ENCODE measurements around the gene EZR. TPM values are rescaled to one million over a fixed set of nuclear protein-coding genes. Genes with fewer than 3 reads are reported as not detected.

EZR gene
- 264 and 309 TPM in 2 replicates for total RNA-seq

- peak within 1 kb of the TSS; percentile 76 for H3K4me3 ChIP-seq (ENCODE audit: low read depth, low read length)
- TF ChIP-seq CTCF (conservative IDR thresholded peaks at IDR 0.05; ENCODE audit: low read depth, low read length) = no peak
- no peak for DNase-seq (ENCODE audit: low read depth)
Observed at GRCh38 chr6:158819213-158819976, at the start of gene EZR. TSS of gene EZR (minus strand) at chr6:158819368. CDS start at chr6:158818093, 1,275 bp downstream.

- no peak for DNase-seq (ENCODE audit: low read depth)
- TF ChIP-seq CTCF (conservative IDR thresholded peaks at IDR 0.05; ENCODE audit: low read depth, low read length) = no peak
- H3K4me3 ChIP-seq (ENCODE audit: low read depth, low read length) = no peak overlapping the region
Observed at GRCh38 chr6:158868122-158868480, 48.9 kb upstream of the EZR start.

GRCh38 chr6:158867381-158868121 is 48.4 kb upstream of the EZR start:
- H3K4me3 ChIP-seq (ENCODE audit: low read depth, low read length) = no peak overlapping the region
- no peak for TF ChIP-seq CTCF (conservative IDR thresholded peaks at IDR 0.05; ENCODE audit: low read depth, low read length)
- DNase-seq (ENCODE audit: low read depth) = peak; percentile 51

- no peak overlapping the region for H3K4me3 ChIP-seq (ENCODE audit: low read depth, low read length)
- no peak for TF ChIP-seq CTCF (conservative IDR thresholded peaks at IDR 0.05; ENCODE audit: low read depth, low read length)
- DNase-seq (ENCODE audit: low read depth) = no peak
Observed at GRCh38 chr6:158865769-158866168, 46.6 kb upstream of the EZR start.

- TF ChIP-seq CTCF (conservative IDR thresholded peaks at IDR 0.05; ENCODE audit: low read depth, low read length) = no peak
- no peak for DNase-seq (ENCODE audit: low read depth)
- no peak overlapping the region for H3K4me3 ChIP-seq (ENCODE audit: low read depth, low read length)
Observed at GRCh38 chr6:158863646-158864045, 44.5 kb upstream of the EZR start.

- no peak overlapping the region for H3K4me3 ChIP-seq (ENCODE audit: low read depth, low read length)
- no peak for TF ChIP-seq CTCF (conservative IDR thresholded peaks at IDR 0.05; ENCODE audit: low read depth, low read length)
- no peak for DNase-seq (ENCODE audit: low read depth)
Observed at GRCh38 chr6:158861686-158862381, 42.7 kb upstream of the EZR start.
